NB4 (cell line): ENCODE data around the gene L3MBTL3.

ENCODE experiments used
- MYC ChIP-seq: IDR thresholded peaks from 2 replicates; pipeline ENCODE4 v1.6.1; 2011; ENCODE audit warnings: low read depth, low read length
- POLR2A ChIP-seq: IDR thresholded peaks from 2 replicates; pipeline ENCODE4 v1.6.1; 2011; ENCODE audit warnings: mild to moderate bottlenecking; ENCODE audit not compliant: insufficient read length; ENCODE audit errors: extremely low read depth
- TF ChIP-seq, protein P1 (sequence below): IDR thresholded peaks from one replicate; pipeline ENCODE4 v1.5.1; 2012; ENCODE audit warnings: low read depth, low read length
- TF ChIP-seq, protein P2 (sequence below): IDR thresholded peaks from 2 replicates; pipeline ENCODE4 v1.6.1; 2011; ENCODE audit warnings: low read depth, low read length

DNA sequence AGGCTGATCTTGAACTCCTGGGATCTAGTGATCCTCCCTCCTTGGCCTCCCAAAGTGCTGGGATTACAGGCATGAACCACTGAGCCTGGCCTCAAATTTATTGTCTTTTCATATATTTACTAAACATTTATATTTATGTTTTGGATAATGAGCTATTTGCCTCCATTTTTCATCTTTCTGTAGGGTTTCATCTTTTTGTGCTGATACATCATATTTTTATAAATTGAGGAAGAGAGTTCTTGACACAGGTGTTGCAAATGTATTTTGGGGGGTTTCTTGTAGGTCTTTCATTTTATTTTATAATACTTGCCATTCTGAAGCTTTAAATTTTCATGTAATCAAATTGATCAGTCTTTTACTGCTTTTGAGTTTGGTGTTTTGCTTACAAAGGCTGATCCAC lies 72.4 kb downstream of the L3MBTL3 start:
- TF ChIP-seq, protein P1, sequence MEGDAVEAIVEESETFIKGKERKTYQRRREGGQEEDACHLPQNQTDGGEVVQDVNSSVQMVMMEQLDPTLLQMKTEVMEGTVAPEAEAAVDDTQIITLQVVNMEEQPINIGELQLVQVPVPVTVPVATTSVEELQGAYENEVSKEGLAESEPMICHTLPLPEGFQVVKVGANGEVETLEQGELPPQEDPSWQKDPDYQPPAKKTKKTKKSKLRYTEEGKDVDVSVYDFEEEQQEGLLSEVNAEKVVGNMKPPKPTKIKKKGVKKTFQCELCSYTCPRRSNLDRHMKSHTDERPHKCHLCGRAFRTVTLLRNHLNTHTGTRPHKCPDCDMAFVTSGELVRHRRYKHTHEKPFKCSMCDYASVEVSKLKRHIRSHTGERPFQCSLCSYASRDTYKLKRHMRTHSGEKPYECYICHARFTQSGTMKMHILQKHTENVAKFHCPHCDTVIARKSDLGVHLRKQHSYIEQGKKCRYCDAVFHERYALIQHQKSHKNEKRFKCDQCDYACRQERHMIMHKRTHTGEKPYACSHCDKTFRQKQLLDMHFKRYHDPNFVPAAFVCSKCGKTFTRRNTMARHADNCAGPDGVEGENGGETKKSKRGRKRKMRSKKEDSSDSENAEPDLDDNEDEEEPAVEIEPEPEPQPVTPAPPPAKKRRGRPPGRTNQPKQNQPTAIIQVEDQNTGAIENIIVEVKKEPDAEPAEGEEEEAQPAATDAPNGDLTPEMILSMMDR: no peak
- TF ChIP-seq POLR2A (no peak), MYC (no peak)
- TF ChIP-seq, protein P2, sequence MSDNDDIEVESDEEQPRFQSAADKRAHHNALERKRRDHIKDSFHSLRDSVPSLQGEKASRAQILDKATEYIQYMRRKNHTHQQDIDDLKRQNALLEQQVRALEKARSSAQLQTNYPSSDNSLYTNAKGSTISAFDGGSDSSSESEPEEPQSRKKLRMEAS: no peak
